Stomach (tissue), 4 donors: ENCODE data around the gene ALK.

Source experiments
- CTCF ChIP-seq, 7 experiments: fragments of 450-650 bp in 4 of 7; fragments of 200-600 bp in 3 of 7; sonication (generic) in 3 of 7; IDR thresholded peaks; one replicate each; pipeline ENCODE4 v1.5.1; 2016 to 2019; ENCODE audit warnings: antibody characterized with exemption in 7 of 7, control low read depth in 2 of 7, mild to moderate bottlenecking in 1 of 7
- POLR2A ChIP-seq, 4 donors: fragments of 450-650 bp; IDR thresholded peaks; one replicate each; pipeline ENCODE4 v1.6.1; 2016; ENCODE audit warnings: antibody characterized with exemption in 4 of 4, control low read depth in 2 of 4, mild to moderate bottlenecking in 1 of 4, moderate library complexity in 1 of 4
- POLR2AphosphoS5 ChIP-seq, 3 donors: sonication (generic); formaldehyde crosslinking; IDR thresholded peaks; one replicate each; pipeline ENCODE4 v1.6.1; 2016; ENCODE audit warnings: antibody characterized with exemption in 3 of 3

GRCh38 chr2:29245742-29246382 lies 675.5 kb downstream of the ALK start:
- TF ChIP-seq CTCF (IDR thresholded peaks at IDR 0.05) (no peak), POLR2A (IDR thresholded peaks at IDR 0.05) (no peak), POLR2AphosphoS5 (IDR thresholded peaks at IDR 0.05) (no peak)
